HL-60/S4 treated with retinoic acid at 250 ng/mL for 4 days and 3 days (cell line): Measurements from ENCODE around the gene RAB6D.
"Not testable (repeated sequence)": the region's sequence is repeated elsewhere in the genome, so short reads cannot be mapped to it uniquely, and the experiment has no call there.

Source experiments
- in situ Hi-C: fragments of 300-500 bp; cut with MboI; formaldehyde crosslinking; loops from 2 replicates; pipeline ENCODE4 v1.7.0; 2022; ENCODE audit warnings: low sequenced_read_pairs

RAB6D gene

DNA sequence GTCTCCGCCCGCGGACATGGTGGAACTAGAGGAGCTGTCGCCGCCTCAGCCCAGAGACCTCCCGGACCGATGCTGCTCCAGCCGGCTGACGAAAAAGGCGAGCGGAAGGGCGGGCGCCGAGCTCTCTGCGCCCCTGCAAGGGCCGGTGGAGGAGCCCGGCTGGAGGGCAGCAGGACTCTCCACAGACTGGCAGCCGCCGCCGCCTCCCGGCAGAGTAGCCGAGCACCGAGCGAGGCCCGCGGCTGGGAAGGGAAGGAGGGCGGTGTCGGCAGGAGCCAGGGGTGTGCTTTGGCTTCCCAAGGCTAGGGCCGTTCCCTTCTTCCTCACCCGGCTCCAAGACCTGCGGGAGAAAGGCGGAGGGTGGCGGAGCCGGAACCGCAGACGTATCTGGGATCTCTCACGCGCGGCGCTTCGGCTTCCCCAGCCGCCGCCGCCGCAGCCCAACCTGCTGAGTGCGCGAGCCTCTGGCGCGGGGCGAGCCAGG lies at the start of gene RAB6D:
Gene RAB6D, minus strand, starts transcription at position 466 of the 484 bp plus-strand sequence. Its CDS starts 448 bp downstream, at position 18.
- in situ Hi-C loops, result not testable (repeated sequence)

DNA sequence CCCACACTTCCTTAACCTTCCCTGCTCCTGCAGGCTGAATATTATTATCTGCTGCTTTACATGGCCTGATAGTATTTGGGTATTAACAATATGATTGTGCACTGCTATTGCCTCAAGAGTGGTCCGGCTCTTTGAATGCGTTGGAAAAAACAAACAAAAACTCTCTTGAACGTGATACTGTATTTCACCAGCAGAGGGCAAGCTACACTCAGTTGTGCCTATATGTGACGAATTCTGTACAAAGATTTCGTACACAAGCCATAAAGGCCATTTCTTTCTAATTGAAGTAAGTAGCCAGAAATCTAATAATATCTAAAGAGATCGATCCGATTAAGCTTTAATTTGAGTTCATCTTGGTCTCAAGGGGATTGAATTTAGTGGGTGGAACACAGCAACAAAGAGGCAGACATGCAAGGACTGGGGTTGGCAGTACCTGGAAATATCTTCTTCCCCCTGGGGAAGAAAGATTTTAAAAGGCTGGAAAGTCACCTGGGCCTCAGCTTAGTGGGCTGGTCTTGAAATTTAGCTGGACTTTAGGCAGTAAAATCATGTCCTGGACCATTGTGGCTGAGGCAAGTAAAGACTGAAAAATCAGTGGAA lies 49.3 kb upstream of the RAB6D start:
- in situ Hi-C loops, result no loop called here

DNA sequence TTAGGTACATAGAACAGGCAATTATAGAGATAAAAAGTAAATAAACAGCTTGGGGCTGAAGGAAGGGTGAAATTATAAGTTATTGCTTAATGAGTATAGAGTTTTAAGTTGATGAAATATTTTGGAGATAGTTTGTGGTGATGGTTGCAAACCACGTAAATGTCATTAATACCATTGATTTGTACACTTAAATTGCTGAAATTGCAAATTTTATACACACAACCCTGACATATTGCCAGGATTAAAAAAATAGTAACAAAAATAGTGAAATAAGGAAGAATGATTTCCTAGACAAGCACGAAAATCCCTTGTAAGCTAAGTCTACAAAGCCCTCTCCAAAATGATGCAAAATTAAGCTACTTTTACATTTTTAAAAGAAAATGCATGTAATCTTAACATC lies 46.2 kb upstream of the RAB6D start:
- in situ Hi-C loops, result no loop called here

DNA sequence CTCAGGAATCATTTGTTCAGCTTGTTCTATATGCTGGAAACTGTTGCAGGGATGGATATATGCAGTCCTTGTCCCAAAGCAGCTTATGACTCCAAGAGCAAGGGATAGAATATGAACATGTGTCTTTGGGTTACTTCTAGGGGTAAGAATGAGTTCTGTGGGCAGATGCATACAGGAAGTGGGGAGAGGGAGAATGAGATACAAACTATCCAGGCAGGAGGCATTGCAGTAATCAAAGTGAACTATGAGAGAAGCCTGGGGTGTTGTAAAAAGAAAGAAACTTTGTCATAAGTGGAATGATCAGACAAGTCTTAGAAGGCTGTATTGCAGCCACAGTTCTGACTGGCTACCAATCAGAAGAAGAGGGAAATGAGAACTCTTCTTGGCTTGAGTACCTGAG lies 44.8 kb upstream of the RAB6D start:
- in situ Hi-C loops, result no loop called here

DNA sequence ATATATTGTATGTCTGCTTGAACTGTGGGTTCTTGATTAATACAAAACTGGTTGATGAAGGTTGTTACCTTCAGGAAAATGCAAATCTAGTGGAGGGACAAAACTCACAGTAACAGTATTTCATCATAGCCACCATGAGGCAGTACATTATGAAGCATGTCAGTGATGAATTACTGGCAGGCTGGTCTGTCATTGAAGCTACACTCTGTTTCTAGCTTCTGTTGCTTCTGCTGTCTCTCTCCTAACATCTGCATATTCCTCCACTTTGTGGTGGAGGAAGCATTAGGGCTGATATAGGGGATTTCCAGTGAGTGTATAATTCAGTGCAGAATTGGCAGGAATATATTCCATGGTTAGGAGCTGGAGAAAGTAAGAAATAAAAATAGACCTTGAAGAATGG lies 44.2 kb upstream of the RAB6D start:
- in situ Hi-C loops, result no loop called here

DNA sequence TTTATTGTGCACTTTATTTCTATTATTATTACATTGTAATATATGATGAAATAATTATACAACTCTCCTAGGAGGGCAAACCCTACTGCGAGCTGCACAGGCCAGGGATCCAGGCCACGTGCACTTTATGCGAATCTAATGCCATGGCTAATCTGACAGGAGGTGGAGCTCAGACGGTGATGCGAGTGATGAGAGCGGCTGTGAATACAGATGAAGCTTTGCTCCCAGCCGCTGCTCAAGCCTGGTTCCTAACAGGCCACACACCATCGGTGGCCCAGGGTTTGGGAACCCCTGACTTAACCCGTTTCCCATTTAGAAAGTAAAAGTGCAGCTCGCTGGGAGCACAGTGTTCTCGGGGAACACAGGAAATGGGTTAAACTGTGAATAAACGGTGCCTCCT lies 40.8 kb upstream of the RAB6D start:
- in situ Hi-C loops, result no loop called here

DNA sequence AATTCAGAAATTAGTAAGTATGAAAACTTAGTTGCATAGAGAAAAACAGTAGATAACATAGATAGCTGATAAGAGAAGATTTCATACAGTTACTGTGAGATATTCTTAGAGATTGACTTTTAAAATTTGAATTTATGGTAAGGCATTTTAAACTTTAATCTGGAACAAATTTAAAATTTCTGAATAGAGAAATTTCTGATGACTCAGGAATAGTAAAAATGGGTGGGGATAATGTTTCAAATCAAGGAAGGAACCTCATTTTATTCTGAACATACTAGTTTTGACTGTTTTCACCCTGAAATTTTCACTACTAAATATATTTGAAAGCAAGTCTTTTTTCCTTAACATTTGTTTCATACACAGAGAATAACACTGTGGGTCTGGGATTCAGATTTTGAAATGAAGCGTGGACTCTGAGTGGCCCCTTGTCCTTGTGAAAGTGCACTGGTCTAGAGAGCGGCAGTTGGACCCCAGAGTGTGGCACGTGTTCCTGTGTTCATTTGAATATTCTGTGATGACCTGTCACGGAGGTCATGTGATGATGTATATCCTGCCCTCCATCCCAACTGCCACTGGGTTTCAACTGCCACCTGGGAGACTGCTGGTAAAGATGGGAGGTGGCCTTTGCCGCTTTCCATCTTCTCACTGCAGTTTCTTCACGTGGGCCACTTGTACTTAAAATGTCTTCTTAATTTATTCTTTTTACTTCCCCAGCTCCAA lies 38.5 kb upstream of the RAB6D start:
- in situ Hi-C loops, result no loop called here

DNA sequence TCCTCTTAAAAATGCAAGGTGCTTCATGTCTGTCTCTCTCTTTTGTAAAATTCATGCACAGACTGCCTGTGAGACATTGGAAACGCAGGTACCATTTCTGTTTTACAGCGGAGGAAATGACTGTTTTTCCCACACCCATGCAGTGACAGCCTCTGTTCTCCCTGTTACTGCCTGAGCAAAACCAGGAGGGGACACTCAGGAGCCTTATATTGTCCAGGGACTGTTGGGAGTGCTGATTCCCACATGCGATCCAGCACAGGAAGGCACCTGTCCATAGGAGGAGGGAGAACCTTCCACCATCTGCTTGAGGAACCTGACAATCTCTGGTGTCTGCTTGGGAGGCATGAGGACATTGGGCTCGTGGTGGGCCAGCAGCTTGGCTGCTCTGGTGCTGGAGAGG lies 36.9 kb upstream of the RAB6D start:
- in situ Hi-C loops, result no loop called here

DNA sequence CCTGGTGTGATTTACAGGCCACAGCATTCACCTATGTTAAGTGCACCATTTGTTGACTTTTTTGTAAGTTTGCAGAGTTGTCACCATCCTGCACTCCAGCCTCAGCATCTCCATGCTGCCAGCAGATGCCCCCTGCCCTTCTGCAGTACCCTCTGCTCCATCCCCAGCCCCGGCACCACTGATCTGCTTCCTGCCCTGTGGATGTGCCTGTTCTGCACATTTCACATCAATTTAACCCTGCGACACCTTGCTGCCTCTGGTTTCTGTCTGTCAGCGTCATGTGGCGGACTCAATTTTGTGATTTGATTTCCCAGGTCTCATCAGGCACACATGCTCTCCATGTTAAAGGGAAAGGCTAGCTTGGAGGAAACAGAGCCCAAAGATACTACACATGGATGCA lies 36.5 kb upstream of the RAB6D start:
- in situ Hi-C loops, result not testable (repeated sequence)

DNA sequence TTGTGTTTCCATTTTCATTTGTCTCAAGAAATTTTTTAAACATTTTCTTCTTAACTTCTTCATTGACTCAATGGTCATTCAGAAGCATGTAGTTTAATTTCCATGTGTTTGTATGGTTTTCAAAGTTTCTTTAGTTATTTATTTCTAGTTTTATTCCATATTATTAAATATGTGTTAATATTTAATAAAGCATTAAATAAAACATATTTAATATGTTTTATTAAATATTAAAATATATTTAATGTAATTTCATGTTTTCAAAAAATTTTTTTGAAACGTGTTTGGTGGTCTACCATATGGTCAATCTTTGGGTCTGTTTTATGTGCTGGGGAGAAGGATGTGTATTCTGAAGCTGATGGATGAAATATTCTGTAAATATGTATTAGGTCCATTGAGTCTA lies 32.2 kb upstream of the RAB6D start:
- in situ Hi-C loops, result not testable (repeated sequence)

DNA sequence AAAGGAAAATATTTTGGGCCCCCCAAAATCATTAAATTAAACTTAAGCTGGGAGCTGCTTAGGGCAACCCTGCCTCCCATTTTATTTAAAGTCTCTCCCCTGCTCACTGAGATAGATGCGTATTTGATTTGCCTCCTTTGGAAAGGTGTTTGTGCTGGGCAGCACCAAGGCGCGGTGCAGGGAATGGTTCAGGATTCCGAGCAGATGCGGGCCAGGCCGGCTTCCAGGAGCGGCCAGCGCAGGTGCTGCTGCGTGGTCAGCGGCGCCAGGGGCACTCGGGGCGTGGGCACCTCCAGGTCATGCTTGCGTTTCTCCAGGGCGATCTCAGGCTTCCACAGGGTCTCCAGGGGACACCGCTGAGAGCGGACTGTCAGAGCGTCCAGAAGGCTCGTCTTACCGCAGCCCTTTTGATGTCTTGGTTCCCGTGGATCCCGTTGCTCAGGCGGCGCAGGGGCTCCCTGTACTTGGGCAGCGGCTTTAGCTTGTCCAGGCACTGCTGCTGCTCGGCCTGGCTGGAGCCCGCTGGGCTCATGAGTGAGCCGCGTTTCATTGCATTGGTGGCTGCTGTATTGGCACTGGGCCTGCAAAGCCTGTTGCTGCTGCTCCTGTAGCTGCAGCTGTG lies 31.2 kb upstream of the RAB6D start:
- in situ Hi-C loops, result not testable (repeated sequence)

DNA sequence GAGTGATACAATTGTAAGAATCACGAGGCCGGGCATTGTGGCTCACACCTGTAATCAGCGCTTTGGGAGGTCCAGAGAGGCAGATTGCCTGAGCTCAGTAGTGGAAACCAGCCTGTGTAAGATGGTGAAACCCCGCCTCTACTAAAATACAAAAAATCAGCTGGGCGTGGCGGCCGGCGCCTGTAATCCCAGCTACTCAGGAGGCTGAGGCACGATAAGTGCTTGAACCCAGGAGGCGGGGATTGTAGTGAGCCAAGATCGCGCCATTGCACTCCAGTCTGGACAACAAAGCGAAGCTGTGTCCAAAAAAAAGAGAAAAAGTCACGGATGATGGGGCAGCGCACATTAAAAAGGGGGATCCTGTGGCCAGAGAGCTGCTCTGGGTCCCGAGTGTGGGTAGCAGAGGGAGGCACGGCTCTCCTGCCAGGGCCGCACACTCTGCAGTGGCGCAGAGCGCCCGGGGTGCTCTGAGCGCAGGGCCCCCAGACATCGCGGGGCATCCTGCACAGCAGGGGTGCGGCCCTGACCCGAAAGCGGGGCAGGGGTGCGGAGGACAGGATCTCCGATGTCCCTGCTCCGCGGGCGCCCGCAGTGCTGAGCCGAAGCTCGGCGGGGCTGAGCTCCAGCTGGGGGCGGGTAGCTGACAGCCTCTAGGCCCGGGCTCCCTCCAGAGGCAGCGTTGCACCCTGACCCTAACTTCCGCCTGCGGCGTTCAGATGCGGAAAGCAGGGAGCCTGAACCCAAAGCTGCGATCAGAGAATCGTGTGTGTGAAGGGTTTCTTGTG lies 30.4 kb upstream of the RAB6D start:
- in situ Hi-C loops, result no loop called here

DNA sequence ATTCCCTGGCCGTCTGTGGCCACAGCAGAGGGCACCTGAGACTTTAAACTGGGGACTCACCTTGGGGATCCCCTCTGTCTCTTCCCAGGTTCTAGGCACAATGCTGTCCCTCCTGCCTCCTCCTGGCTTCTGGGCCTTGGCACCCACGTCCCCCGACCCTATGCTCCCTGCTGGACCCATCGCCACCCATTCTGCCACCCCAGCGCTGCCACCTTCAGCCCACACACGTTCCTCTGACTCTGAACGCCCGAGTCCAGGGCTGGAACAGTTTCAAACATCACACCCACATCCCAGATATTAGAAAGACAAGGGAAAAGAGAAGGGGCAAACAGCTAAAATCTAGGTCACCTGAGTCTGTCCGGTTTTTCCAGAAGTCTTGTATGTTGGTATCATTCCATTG lies 28.0 kb upstream of the RAB6D start:
- in situ Hi-C loops, result not testable (repeated sequence)

DNA sequence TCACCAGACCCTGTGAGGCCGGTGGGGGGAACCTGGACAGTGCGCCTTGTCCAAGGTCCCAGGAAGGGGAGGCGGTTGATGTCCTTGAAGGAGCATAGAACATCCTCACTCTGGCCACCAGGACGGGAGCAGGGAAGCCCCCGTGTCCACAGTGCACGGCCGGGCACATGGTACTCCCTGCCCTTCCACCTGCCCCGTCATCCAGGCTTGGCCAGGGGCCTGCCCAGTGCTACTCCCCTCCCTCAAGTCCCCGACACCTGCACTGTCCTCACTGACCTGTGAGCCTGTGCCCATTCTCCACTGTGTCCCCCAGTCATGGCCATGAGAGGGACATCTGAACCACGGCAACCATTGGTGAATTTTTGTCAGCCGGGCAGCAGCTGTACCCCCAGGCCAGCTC lies 27.5 kb upstream of the RAB6D start:
- in situ Hi-C loops, result not testable (repeated sequence)

DNA sequence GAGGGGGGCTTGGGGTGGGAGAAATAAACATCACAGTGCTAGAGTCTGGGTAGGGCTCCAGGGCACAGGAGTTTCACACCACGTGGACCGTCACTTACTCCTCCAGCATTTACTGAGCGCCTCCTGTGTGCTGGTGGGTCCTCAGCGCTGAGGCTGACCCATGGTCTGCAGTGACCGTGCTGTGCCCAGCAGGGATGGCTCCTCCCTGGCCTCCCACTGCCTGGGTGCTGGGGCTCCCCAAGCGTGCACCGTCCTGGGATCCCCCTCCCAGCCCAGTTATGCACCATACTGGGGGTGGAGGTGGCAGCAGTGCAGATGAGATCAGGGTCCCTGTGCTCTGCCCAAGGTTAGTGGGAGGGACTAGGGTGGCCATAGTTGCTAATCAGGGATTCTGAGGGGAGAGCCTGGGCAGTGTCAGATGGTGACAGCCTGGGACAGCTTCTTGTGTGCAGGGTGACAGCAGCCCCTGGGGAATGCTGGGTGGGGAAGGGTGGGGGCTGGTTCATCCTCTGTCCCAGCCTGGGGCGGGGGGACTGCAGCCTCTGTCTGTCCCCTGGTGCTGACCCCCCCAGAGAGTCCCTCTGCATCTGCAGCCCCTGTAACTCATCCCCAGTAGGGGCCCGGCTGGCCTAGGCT lies 26.6 kb upstream of the RAB6D start:
- in situ Hi-C loops, result not testable (repeated sequence)

DNA sequence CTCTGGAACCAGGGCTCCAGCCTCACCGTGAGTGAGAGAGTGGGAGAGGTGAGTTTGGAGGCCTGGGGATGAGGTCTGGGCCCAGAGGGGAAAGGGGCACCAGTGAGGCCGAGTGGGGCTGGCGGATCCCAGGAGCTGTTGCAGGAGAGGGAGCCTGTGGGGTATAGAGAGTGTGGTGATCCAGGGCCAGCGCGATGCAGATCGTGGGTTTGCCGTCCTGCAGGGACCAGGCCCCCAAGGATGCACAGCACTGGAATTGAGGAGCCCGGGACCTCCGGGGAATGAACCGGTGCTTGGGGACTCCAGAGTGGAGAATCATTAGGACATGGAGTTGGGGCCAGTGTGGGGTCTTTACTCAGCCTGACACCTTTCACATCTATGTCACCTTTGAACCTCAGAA lies 25.7 kb upstream of the RAB6D start:
- in situ Hi-C loops, result no loop called here

DNA sequence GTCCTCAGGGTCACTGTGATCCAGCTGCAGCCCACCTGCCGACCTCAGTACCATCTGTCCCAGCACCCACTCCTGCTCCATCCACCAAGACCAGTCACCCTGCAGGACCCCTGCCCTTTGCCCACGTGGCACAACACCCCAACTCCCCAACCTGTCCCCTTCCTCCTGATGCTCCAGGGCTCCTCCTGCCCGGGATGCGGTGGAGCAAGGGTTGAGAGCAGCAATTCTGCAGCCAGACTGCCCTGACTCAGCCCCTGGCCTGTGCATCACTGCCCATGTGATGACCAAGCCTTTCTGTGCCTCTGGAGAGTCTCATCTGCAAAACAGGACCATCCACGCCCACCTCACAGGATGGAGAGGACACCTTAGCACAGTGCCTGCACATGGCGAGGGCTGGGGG lies 24.9 kb upstream of the RAB6D start:
- in situ Hi-C loops, result not testable (repeated sequence)

DNA sequence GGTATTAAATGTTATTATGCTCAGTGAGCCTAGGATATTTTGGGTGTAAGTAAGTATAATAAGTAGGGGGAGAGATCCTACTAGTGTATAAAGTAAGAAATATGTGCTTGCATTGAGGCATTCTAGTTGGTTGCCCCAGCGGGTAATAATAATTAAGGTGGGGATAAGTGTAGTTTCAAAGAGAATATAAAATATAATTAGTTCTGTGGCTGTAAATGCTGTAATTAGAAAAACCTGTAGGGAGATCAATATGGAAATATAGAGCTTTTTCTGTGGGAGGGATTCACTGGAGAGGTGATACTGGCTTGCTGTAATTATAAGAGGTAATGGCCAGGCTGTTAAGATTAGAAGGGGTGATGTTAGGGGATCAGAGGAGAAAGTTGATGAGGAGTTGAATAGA lies 9.1 kb upstream of the RAB6D start:
- in situ Hi-C loops, result not testable (repeated sequence)

DNA sequence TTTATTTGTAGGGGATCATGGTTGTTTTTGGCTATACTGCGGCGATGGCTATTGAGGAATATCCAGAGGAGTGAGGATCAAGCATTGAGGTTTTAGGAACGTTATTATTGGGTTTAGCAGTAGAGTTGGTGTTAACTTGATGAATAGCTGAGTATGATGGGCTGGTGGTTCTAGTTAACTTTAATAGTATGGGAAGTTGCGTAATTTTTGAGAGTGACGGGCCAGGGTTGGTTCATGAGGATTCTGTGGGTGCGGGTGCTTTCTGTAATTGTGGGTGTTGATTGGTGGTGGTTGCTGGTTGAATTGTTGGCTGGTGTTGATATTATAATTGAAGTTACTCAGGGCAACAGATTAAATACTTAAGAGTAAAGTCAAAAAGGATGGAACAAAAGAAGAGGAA lies 6.0 kb upstream of the RAB6D start:
- in situ Hi-C loops, result no loop called here

DNA sequence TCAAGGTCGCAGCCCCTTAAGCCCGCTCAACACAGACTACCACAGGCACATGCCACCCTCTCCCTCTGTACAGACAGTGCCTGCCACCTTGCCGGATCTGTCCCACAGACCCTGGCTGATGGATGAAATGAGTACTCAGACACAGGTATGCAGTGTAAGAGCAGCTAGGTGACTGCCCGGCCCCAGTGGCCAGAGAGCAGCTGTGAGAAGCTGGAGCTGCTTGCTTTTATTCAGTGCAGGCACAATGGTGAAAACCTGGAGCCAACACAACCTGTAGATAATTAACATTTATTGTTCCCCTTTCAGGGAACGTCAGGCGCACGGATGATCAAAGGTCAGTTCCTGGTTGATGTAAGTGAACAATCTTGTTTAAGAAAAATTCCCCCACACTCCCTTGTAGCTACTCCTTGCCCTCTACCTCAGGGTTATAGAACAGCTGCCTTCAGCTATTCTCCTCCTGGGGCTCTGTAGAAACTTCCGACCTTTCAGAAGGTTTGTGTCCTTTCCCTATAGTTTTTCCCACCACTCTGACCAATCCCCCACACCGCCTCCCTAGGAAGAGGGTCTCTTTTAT lies 4.6 kb upstream of the RAB6D start:
- in situ Hi-C loops, result not testable (repeated sequence)

DNA sequence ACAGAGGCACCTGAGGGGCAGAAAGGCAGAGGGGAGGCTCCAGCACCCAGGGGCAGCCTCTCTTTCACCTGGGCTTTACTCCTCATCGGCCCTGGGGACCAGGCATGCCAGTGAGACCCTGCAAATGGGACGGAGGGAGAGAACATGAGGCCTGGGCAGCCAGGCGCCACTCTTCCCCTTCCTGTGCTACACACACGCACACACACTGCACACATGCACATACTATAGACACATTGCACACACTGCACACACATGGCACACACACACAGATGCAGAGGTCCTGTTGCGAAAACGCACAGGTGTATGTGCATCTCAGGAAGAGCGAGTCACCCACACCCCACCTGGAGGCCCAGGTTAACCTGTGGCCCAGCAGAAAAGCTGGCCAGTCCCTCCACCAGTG lies 3.4 kb upstream of the RAB6D start:
- in situ Hi-C loops, result no loop called here
